Stimulated activated CD8-positive, alpha-beta memory T cell treated with anti-CD3 and anti-CD28 coated beads, Interleukin-2, amount 100 ng/mL, for 1 hour (primary cell): Measurements from ENCODE around the gene ITGA7.

ENCODE experiments used
- DNase-seq, 2 donors: peaks; one replicate each; pipeline ENCODE4 v3.0.0-alpha.2; 2020; ENCODE audit warnings: low read depth in 2 of 2

Gene ITGA7

DNA sequence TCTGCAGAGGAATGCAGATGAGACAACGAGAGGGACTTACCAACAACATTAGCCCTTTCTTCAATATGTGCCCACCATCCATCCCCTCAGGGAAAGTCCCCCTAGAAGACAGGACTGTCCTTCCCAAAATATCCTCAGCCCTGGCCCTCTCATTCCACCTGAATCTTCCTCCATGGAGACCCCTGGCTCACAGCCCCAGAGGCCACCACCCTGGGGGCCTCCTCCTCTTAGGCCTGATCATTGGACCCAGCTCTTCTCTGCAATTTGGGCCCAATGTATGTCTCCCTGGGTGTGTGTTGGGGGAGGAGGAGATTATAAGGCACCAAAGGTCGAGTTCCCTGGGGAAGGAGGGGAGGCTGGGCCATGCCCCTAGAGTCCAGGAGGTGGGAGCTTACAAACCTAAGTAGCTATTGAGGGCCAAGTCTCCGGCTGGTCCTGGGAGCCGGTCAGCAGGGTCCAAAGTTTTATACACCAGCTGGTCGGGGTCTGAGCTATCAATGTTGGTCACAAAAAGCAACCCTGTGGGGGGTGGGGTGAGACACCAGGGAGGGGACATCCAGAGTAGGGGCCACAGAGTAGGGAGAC lies 8.1 kb downstream of the ITGA7 start:
- no peak for DNase-seq

DNA sequence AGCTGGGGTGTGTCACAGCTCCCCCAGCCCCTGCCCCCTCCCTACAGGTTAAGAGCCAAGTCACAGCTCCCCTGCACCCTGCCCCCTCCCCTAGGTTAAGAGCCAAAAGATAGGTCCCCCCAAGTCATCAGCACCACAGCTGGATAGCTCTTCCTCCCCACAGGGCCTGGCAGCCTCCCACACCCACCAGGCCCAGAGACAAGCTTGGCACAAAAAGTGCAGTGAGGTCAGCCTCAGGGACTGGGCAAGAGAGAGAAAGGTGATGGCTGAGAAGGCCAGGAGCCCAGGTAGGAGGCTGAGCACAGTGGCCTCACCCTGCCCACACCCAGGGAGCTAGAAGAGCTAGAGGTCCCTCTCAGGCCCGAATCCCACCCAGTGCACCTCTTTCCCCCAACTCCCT lies 8.7 kb downstream of the ITGA7 start:
- no peak for DNase-seq

DNA sequence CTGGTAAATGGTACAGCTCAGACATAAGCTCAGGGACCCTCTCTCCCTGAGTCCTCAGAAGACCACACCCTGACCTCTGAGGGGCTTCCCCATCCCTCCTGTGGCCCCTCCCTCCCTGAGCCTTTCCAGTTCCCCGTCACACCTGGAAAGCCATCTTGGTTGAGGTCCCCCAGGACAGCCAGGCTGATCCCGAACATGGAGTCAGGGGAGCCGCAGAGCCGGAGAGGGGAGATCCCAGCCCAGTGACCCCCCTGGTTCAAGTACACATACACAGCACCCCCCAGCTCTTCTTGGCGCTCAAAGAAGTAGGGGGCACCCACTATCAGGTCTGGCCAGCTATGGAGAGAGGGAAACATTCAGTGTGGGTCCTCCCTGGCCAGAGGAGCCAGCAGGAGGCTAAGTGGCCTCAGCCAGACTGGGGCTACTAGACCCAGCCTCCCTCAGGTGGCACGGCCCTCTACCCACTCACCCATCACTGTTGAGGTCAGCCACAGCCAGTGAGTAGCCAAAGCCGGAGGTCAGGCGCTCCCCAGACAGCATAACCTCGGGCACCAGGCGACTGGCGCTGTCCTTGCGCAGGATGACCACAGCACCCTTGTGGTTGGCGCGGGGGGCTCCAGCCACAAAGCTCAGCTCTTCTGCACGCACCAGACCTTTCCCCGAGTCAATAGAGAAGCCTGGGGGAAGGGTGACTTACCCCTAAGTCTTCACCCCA lies 9.3 kb downstream of the ITGA7 start:
- DNase-seq = no peak

DNA sequence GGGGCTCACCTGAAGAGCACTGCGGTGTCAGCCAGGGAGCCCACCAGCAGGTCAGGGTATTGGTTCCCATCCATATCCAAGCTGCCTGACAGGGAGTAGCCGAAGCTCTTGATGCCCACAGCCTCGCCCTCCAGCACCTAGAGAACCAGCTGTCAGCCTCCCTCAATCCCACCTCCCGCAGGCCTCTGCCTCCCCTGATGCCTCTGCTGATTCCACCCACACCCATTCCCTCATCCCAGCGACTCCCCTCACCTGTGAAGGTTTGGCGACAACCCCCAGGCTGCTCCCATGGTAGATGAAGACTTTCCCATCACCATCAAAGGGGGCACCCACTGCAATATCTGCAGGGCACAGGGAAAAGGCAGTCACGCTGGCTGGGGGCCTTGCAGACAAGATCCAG lies 10.0 kb downstream of the ITGA7 start:
- no peak for DNase-seq

DNA sequence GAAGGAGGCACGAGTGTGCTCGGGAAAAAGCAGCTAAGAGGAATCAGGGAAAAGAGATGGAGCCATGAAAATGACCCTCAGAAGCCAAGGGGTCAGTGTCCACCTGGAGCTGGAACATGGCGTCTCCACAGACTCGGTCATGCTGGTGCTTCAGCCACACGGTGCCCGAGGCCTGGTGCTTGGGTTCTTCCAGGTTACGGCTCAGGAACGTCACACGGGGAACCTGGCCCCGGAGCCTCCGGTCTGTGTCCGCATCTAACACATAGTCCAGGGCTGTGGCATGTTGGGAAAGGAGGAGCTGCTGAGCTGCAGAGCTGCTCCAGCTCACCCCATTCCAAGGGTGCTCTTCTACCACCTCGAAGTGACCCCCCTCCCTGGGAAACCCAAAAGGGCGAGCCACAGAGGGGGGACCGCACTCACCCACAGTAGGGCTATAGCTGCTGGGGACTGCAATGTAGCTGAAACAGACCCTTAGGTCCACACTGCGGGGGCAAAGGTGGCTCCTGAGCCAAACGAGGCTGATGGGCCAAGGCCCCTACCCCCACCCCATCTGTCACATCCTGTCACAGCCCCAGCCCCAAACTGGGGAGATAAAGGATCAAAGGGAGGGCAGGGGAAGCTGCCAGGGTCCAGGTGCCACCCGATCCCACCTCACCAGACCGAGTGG lies 10.8 kb downstream of the ITGA7 start:
- DNase-seq = no peak

DNA sequence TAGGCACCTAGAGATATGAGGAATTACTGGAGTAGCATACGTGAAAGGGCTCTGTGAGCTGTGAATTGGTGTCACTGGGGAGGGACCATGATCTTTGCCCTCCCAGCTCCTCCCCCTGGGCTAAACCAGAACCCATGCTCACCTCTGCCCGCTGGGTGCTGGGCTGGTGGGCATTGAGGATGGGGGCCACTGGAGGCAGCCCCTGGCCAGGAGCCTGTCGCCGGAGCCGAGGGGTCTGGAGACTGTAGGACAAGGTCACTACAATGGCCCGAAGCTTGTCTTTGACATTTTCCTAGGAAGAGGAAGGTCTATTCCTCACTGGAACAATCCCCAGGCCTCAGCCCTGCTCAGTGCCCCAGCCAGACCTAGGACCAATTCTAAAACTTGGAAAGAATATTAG lies 11.6 kb downstream of the ITGA7 start:
- DNase-seq = no peak

DNA sequence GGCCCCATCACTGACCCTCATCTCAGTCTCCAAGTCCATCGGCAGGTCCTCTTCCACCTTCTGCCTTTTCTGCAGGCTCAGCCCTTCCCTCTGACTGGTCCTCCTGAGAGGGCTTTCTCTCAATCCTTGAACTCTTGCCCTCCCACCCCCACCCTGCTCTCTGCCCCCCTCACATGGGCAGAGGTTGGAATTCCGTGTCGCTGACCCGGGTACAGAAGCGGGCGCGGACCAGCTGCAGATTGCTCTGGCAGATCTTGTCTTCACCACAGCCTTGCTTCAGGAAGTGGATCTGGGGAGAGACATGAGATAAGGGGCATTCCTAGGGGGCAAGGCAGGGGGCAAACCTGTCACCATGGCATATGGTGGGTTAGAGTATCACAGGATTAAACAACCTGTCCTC lies 12.4 kb downstream of the ITGA7 start:
- DNase-seq = no peak

DNA sequence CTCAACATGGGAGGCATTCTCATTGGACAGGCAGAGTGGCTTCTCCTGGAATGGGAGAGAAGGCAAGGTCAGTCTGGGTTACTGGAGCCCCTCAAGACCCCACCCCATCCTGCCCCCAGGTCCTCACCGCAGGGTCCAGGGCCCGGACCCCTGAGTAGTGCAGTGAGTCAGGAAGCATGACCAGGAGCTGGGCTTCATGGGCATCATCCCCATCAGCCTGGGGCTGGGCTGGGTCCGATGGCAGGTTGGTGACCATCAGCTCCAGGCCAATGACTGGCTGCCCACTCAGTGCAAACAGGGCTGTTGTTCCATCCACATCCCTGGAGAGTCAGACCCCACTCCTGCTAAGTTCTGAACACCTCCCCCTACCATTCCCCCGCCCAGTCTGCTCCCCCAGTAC lies 13.1 kb downstream of the ITGA7 start:
- DNase-seq = no peak

DNA sequence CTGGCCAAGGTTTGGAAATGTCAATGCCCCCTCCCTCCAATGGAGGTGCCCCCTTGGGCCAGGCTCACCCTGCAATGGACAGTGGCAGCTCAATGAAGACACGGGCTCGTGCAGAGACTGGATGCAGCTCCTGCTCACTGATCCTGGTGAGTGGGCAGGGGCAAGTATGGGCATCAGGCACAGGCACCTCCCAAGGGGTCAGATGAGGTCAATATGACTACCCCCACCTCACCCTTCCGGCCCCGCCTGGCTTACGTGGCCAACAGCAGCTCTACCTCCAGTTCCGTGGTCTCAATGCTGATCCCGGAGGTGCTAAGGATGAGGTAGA lies 13.6 kb downstream of the ITGA7 start:
- DNase-seq = no peak

DNA sequence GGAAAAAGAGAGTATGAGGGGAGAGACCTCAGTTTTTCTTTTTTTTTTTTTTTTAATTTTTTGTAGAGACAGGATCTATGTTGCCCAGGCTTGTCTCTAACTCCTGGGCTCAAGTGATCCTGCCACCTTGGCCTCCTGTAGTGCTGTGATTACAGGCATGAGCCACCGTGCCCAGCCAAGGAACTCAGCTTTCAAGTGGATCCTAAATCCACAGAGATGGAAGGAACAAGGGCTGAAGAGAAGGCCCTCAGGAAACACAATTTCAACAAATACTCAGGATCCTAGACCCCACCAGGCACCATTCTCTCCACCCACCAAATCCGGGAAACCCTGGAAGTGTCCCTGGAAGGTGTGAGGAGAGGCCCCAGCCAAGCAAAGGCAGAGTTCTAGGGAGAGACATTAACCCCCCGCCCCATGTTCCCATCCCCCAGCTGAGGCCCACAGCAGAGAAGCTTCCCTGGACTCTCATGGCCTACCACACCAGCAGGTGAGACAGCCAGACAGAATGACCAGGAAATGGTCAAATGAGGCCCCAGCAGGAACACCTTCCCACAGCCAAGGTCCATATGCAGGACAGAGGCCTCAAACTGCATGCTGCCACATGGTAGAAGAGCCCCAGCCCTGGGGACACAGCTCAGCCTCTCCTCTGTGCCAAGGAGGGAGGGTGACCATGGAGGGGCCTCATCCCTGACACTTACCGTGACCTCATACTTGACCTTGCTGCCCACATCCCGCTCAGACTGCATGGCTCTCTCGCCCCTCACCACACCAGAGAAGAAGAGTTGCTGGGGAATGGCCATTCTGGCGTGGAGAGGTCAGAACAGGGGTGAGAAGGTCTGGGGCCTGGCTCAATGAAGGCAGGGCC lies 14.1 kb downstream of the ITGA7 start:
- DNase-seq = no peak

DNA sequence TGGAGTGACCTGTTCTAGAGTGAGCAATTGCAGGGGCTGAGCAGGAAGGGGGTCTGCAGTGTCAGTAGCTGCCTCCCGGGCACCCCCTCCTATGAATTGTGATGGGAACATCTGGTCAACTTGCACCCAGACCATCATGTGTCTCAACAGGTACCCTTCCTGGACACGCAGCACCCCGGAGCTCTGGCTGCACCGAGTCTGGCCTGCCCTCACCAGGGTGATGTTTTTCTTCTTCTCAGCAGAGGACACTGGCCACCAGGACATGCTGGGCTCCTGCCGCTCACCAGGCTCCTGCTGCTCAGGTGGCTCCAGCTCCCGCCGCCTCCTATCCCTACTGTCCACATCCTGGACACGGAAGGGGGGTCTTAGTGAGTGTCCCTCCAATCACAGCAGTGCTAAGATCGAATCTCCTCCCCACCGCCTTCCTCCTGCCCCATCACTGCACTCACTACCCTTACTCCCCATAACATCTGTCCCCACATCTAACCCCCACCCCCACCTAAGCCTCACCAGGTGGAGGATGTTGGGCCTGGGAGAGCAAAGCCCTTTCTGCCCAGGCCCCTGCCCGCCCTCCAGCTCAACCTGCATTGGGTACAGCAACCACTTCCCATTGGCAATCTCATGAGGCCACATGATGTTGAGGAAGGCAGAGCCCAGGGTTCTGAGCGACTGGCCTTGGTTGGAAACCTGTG lies 14.9 kb downstream of the ITGA7 start:
- no peak for DNase-seq

DNA sequence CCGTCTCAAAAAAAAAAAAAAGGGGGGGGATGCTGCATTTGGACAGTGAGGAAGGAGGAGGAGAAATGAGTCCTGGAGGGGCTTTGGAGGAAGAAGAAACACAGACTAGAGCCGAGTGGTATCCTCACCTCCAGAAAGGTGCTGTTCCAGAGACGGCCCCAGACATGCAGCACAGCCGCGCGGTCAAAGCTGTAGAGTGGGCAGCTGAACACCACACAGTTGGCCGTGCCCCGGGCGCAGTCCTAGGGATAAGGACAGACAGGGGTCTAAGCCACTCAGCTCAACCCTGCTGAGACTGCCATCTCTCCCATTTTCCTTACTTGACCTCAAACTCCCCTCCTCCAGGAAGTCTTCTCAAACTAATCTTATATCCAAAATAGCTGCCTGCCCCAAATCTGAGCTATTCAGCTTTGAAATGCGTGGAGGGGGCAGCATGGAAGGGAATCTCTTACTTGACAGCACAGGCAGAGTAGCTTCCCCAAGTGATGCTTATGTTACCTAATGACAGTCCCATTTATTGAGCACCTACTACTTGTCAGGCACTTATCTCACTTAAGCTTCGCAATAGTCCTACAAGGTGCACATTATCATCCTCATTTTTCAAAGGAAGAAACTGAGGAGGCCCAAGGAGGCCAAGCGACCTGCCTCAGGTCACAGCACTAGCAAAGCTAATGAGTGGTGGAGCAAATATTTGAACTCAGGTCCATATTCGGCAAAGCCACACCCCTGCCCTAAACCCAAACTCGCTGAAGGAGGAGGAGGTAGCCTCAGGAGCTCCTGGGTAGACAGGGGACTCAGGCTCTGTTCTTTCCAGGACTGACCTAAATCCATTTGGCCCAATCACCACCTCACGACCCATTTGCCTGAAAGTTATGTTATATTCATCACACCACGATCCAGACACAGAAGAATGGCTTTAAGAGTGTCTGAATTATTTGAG lies 18.7 kb downstream of the ITGA7 start:
- no peak for DNase-seq

DNA sequence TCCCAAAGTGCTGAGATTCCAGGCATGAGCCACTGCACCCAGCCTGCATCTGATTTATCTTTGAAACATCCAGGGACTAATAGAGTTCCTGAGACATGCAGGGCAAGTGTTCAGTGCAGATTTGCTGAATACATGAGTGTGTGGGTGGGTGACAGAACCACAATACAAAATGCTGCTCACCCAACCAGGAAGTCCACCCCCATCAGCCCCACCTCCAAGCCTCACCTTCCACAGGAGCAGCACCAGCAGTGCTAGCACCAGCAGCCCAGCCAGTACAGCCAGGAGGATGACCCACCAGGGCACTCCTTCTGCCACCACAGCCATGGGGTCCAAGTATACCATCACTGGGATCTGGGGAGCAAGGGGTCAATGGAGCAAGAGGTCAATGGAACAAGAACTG lies 20.0 kb downstream of the ITGA7 start:
- DNase-seq = no peak

DNA sequence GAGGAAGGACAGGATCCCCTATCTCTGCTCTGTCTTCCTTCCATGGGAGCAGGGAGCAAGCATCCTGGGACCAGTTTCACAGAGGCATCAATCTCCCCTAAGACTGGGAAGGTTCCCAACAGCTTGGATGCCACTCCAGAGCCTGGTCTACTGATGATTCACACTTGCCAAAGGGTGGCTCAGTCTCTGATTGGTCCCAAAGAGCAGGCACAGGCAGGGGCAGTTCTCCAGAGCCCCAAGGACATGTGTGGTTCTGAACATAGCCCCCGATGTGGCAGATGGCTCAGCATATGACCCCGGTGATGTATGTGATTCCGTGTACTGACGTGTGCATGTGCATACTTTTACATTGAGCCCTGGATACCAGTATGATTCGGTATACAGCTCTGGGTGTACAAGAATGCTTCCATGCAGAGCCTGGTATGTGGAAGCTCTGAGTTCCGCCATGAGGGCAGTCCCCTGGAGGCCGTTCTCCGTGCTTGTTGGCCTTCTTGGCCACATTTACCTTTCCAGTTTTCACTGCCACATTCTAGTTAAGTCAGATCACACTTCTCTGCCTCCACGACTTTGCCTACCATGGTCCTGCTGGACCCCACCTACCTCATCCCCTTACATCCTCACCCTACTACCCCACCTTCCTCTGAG lies 21.2 kb downstream of the ITGA7 start:
- DNase-seq = no peak

DNA sequence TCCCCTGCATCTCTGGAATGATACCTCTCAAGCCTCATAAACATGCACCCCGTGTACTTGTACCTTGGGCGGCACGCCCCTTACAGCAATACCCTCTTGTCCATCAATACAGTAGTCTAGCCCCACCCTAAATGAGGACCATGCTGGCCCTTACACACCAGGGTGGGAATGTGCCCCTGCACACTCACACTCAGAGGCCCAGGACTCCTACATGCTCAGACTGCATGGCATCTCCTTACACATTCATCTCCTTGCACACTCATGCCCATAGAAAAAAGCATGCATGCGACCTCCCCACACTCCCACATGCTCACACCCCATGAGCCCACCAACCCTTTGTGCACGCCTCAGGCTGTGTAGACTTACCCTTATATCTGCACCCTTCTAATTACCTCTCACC lies 22.0 kb downstream of the ITGA7 start:
- no peak for DNase-seq

DNA sequence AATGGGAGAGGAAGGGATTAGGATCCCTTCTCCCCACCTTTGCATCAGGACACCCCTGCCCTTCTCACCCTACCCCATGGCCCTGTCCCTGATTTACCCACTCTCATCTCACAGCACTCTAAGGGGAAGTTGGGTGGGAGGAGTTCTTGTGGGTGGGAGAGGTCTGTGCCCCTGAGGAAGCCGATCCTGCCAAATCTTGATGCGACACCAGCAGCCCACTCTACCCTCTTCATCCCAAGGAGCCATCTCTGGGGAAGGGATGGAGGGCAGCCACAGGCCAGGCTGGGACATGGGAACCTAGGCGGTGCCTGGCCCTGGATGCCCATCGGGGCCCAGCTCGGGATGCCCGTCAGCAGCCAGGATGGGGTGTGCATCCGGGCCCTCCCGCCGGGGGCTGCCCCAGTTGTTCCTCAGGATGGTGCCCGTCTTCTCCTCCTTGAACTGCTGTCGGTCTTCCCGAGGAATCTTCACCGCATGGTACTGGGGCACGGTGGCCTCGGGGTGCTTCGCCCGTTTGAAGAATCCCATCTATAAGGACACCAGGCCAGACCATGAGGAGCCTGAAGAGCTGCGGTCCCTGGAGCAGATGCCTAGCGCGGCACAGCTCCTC lies 22.8 kb downstream of the ITGA7 start:
- DNase-seq = no peak

DNA sequence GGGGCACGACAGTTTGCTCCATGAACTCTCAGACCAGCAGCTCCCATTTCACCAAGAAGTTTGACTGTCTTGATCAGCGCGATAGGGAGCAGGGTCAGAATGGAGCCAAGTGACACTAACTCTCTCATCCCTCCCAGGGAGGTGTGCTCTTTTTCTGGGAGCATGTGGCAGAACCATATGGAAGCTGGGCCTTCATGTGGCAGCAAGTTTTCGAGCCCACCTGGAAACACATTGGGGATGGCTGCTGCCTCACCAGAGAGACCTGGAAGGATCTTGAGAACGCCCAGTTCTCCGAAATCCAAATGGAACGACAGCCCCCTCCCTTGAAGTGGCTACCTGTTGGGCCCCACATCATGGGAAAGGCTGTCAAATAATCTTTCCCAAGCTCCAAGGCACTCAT lies 24.0 kb downstream of the ITGA7 start:
- no peak for DNase-seq

DNA sequence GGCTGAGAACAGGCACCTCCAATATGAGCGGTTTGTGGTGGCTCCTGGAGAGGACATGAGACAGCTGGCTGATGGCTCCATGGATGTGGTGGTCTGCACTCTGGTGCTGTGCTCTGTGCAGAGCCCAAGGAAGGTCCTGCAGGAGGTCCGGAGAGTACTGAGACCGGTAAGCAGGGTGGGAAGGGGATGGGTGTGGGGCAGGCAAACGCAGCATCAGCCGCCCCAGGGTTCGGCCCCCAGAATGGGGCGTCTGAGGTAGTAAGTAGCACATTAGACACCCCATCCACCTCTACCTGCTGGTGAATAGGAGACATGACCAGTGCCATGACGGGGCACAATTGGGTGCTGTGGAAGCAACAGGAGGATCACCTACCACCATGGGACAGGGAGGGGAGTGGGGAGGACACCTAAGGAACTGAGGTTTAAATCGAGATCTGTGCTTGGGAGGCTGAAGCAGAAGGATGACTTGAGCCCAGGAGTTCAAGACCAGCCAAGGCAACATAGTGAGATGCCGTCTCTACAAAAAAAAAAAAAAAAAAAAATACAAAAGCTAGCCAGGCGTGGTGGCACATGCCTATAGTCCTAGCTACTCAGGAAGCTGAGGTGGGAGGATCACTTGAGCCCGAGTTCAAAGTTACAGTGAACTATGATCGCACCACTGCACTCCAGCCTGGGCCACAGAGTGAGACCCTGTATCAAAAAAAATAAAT lies 25.5 kb downstream of the ITGA7 start:
- DNase-seq = no peak
